ENCODE measurements around the gene SLC12A7. TPM values are rescaled to one million over a fixed set of nuclear protein-coding genes. Genes with fewer than 3 reads are reported as not detected.

Gene SLC12A7
- total RNA-seq, 1 experiment from 2014 or later: 207 TPM

- intact Hi-C loops (cut with micrococcal nuclease; ENCODE audit: unreplicated experiment): no loop called here
- Histone ChIP-seq H4K20me1 (ENCODE audit: insufficient read depth) (no peaks in the 10 kb centered on the region), H3K36me3 (ENCODE audit: low read depth) (no peaks in the 10 kb centered on the region), H3K4me1 (replicated peaks; ENCODE audit: insufficient read depth) (no peaks in the 10 kb centered on the region), H3K9me2 (ENCODE audit: insufficient read depth) (no peaks in the 10 kb centered on the region), H3K27ac (no peak overlapping the region), H3K4me2 (no peak overlapping the region), H3K79me2 (ENCODE audit: low read depth) (no peaks in the 10 kb centered on the region), H3K4me3 (no peak overlapping the region), H3F3A (ENCODE audit: insufficient read depth, low read depth) (no peaks in the 10 kb centered on the region), H3K27me3 (ENCODE audit: insufficient read depth, low read depth) (peaks cover 72% of the 10 kb centered on the region), H3K9me3 (ENCODE audit: insufficient read depth, low read depth) (no peaks in the 10 kb centered on the region), H2AFZ (no peak overlapping the region)
- no peak for TF ChIP-seq EZH2 (IDR thresholded peaks at IDR 0.05; ENCODE audit: low read depth)
- TF ChIP-seq, protein P1, sequence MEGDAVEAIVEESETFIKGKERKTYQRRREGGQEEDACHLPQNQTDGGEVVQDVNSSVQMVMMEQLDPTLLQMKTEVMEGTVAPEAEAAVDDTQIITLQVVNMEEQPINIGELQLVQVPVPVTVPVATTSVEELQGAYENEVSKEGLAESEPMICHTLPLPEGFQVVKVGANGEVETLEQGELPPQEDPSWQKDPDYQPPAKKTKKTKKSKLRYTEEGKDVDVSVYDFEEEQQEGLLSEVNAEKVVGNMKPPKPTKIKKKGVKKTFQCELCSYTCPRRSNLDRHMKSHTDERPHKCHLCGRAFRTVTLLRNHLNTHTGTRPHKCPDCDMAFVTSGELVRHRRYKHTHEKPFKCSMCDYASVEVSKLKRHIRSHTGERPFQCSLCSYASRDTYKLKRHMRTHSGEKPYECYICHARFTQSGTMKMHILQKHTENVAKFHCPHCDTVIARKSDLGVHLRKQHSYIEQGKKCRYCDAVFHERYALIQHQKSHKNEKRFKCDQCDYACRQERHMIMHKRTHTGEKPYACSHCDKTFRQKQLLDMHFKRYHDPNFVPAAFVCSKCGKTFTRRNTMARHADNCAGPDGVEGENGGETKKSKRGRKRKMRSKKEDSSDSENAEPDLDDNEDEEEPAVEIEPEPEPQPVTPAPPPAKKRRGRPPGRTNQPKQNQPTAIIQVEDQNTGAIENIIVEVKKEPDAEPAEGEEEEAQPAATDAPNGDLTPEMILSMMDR (conservative IDR thresholded peaks at IDR 0.05): no peak
- ChIA-PET POLR2A (ENCODE audit: unreplicated experiment) (no interaction called here), CTCF (interaction anchor here (0.6 to 1.2 kb wide), 2 partner anchors 14 to 81 kb away, joined by 5 to 7 read pairs; no protein-coding TSS in a partner anchor)
- DNase-seq: no peak
- no TSS peak for BruUV-seq (replicated peaks)
These were observed 93.3 kb downstream of the SLC12A7 start for GRCh38 chr5:1018596-1018995.

DNA sequence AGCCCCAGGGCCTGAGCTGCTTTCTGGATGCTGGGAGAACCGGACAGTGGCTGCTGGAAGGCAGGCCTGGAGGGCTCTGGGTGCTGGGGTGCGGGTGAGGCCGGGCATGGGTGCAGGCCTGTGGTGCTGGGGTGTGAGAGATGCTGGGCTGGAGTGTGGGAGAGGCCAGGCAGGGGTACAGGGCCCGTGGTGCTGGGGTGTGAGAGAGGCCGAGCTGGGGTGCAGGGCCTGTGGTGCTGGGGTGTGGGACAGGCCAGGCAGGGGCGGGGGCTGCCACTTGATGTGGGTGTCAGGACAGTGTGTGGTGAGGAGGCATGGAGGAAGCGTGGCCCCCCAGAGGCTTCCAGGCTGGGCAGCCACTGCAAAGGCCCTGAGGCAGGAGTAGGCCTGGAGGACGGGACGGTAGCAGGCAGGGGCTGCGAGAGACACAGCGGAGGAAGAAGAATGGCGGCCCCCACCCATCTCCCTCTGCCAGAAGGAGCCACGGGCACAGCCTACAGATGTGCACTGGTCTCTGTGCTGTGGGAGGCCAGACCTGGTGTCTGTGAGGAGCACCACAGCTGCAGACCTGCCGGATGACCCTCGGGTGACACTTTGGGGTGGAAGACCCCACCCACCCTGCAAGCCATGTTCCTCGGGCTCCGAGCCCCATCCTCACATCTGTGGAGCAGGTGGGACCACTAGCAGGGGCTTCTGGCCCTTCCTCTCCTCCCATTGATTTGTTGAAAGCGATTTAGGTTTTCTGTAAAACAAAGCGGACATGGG, 94.0 kb downstream of the SLC12A7 start:
- no peaks in the 10 kb centered on the region for H3K79me2 ChIP-seq (ENCODE audit: low read depth)
- peaks cover 79% of the 10 kb centered on the region for H3K27me3 ChIP-seq (ENCODE audit: insufficient read depth, low read depth)
- H3K4me3 ChIP-seq: no peak overlapping the region
- no peak overlapping the region for H2AFZ ChIP-seq
- TF ChIP-seq EZH2 (IDR thresholded peaks at IDR 0.05; ENCODE audit: low read depth): no peak
- TF ChIP-seq, protein P1 (conservative IDR thresholded peaks at IDR 0.05): no peak
- ChIA-PET CTCF (interaction anchor here (0.6 kb wide), 1 partner anchor 80 kb away, joined by 5 read pairs; no protein-coding TSS in a partner anchor), POLR2A (ENCODE audit: unreplicated experiment) (no interaction called here)
- no peaks in the 10 kb centered on the region for H3K9me3 ChIP-seq (ENCODE audit: insufficient read depth, low read depth)
- no peak overlapping the region for H3K27ac ChIP-seq
- no peak overlapping the region for H3K4me2 ChIP-seq
- H4K20me1 ChIP-seq (ENCODE audit: insufficient read depth): no peaks in the 10 kb centered on the region
- no peaks in the 10 kb centered on the region for H3K9me2 ChIP-seq (ENCODE audit: insufficient read depth)
- BruUV-seq (replicated peaks): no TSS peak
- H3K4me1 ChIP-seq (replicated peaks; ENCODE audit: insufficient read depth): no peaks in the 10 kb centered on the region
- intact Hi-C loops (cut with micrococcal nuclease; ENCODE audit: unreplicated experiment): no loop called here
- DNase-seq: no peak
- no peaks in the 10 kb centered on the region for H3K36me3 ChIP-seq (ENCODE audit: low read depth)
- no peaks in the 10 kb centered on the region for H3F3A ChIP-seq (ENCODE audit: insufficient read depth, low read depth)

GRCh38 chr5:1017056-1017455, 94.8 kb downstream of the SLC12A7 start:
- BruUV-seq (replicated peaks): no TSS peak
- H4K20me1 ChIP-seq (ENCODE audit: insufficient read depth): no peaks in the 10 kb centered on the region
- no peak overlapping the region for H3K4me2 ChIP-seq
- CTCF ChIA-PET: interaction anchor here (0.6 kb wide), 1 partner anchor 10 kb away, joined by 3 read pairs; no protein-coding TSS in a partner anchor
- no peak overlapping the region for H2AFZ ChIP-seq
- POLR2A ChIA-PET (ENCODE audit: unreplicated experiment): no interaction called here
- H3K9me3 ChIP-seq (ENCODE audit: insufficient read depth, low read depth): no peaks in the 10 kb centered on the region
- H3K79me2 ChIP-seq (ENCODE audit: low read depth): no peaks in the 10 kb centered on the region
- no peak overlapping the region for H3K4me3 ChIP-seq
- H3K27ac ChIP-seq: no peak overlapping the region
- DNase-seq: no peak
- no peaks in the 10 kb centered on the region for H3K36me3 ChIP-seq (ENCODE audit: low read depth)
- no peaks in the 10 kb centered on the region for H3F3A ChIP-seq (ENCODE audit: insufficient read depth, low read depth)
- H3K4me1 ChIP-seq (replicated peaks; ENCODE audit: insufficient read depth): no peaks in the 10 kb centered on the region
- TF ChIP-seq EZH2 (IDR thresholded peaks at IDR 0.05; ENCODE audit: low read depth): no peak
- TF ChIP-seq, protein P1 (conservative IDR thresholded peaks at IDR 0.05): no peak
- peaks cover 88% of the 10 kb centered on the region for H3K27me3 ChIP-seq (ENCODE audit: insufficient read depth, low read depth)
- intact Hi-C loops (cut with micrococcal nuclease; ENCODE audit: unreplicated experiment): no loop called here
- no peaks in the 10 kb centered on the region for H3K9me2 ChIP-seq (ENCODE audit: insufficient read depth)

Data from PC-9 (cell line).